HCT116 (cell line): ENCODE measurements around the gene AKR1A1. TPM values are rescaled to one million over a fixed set of nuclear protein-coding genes. Genes with fewer than 3 reads are reported as not detected.

Experiments
- ATAC-seq: fragments of 200-7000 bp; cut with Tn5 transposase; 2 replicates; pipeline ENCODE4 v1.9.1; 2020; ENCODE audit warnings: mild to moderate bottlenecking, moderate library complexity
- BruUV-seq: library from RNA; stranded (reverse); fragments of 400-500 nt; replicated peaks from 2 replicates; lab custom pipeline; 2021; lab: Mats Ljungman, UMichigan
- CTCF ChIA-PET: fragments of 300-600 bp; sonication (Branson Sonifier 250); formaldehyde crosslinking; loops from one replicate; lab custom pipeline; 2021; ENCODE audit warnings: antibody characterized with exemption; lab: Charles Lee
- POLR2A ChIA-PET: fragments of 300-600, 350-600 bp; sonication (Branson Sonifier 250); formaldehyde crosslinking; loops from one replicate; lab custom pipeline; 2021; ENCODE audit warnings: antibody characterized with exemption; lab: Charles Lee
- RAD21 ChIA-PET, 2 experiments: fragments of 300-600 bp; sonication (Branson Sonifier 250); formaldehyde crosslinking; loops; one replicate each; lab custom pipeline; 2023; ENCODE audit warnings: low total read pairs in 2 of 2; ENCODE audit not compliant: uncharacterized antibody in 2 of 2, unreplicated experiment in 2 of 2, low non-redundant PET in 1 of 2; lab: Charles Lee
- DNase-seq: peaks from one replicate; pipeline ENCODE4 v3.0.0-alpha.2; 2010; ENCODE audit warnings: low read depth, low spot score
- H2AFZ ChIP-seq: fragments of 200-600 bp; shearing (Covaris generic), sonication (generic); 2 replicates; pipeline ENCODE4 v1.6.1; 2017; ENCODE audit warnings: low read depth, mixed run types, mixed read lengths, antibody characterized with exemption, low read length; ENCODE audit not compliant: poor library complexity, severe bottlenecking
- H3K27ac ChIP-seq: 2 replicates; pipeline ENCODE4 v1.5.1; 2012; ENCODE audit warnings: low read depth, low read length
- H3K27me3 ChIP-seq: fragments of 200-600 bp; sonication (generic); 2 replicates; pipeline ENCODE4 v1.6.1; 2016; ENCODE audit warnings: mixed run types, low read length, mixed read lengths; ENCODE audit not compliant: insufficient read depth
- H3K36me3 ChIP-seq, 2 experiments: fragments of 200-500 bp in 1 of 2; fragments of 200-600 bp in 1 of 2; sonication (Bioruptor generic) in 1 of 2; sonication (generic) in 1 of 2; 2 replicates each; pipeline versions ENCODE4 v1.5.1 to v1.6.1; 2014 to 2016; ENCODE audit warnings: low read length in 2 of 2, inconsistent platforms in 1 of 2, mixed read lengths in 1 of 2, mixed run types in 1 of 2; ENCODE audit not compliant: insufficient read depth in 2 of 2, control insufficient read depth in 1 of 2
- H3K4me1 ChIP-seq, 2 experiments: fragments of 200-600 bp in 1 of 2; sonication (generic) in 1 of 2; 2 replicates each; pipeline versions ENCODE4 v1.5.1 to v1.6.1; 2012 to 2017; ENCODE audit warnings: low read length in 2 of 2, inconsistent platforms in 1 of 2, mild to moderate bottlenecking in 1 of 2, mixed read lengths in 1 of 2, mixed run types in 1 of 2, moderate library complexity in 1 of 2; ENCODE audit not compliant: insufficient read depth in 2 of 2, control insufficient read depth in 1 of 2
- H3K4me2 ChIP-seq: fragments of 200-600 bp; sonication (generic); 2 replicates; pipeline ENCODE4 v1.6.1; 2017; ENCODE audit warnings: mixed run types, low read length, mixed read lengths
- H3K4me3 ChIP-seq, 2 experiments: fragments of 200-600 bp in 1 of 2; sonication (generic) in 1 of 2; replicated peaks in 1 of 2; 2 replicates each; pipeline ENCODE4 v1.5.1; 2011 to 2016; ENCODE audit warnings: low read length in 2 of 2, control low read depth in 1 of 2, low read depth in 1 of 2, mild to moderate bottlenecking in 1 of 2, mixed read lengths in 1 of 2, mixed run types in 1 of 2
- H3K79me2 ChIP-seq: fragments of 200-600 bp; sonication (generic); 2 replicates; pipeline ENCODE4 v1.6.1; 2017; ENCODE audit warnings: mild to moderate bottlenecking, mixed run types, low read length, moderate library complexity, mixed read lengths; ENCODE audit not compliant: insufficient read depth
- H3K9ac ChIP-seq: fragments of 200-600 bp; sonication (generic); 2 replicates; pipeline ENCODE4 v1.6.1; 2016; ENCODE audit warnings: low read length, mixed read lengths
- H3K9me2 ChIP-seq: fragments of 200-600 bp; sonication (generic), shearing (Covaris generic); 2 replicates; pipeline ENCODE4 v1.6.1; 2017; ENCODE audit warnings: mixed run types, mild to moderate bottlenecking, moderate library complexity; ENCODE audit not compliant: insufficient read depth
- H3K9me3 ChIP-seq, 2 experiments: fragments of 200-500 bp in 1 of 2; fragments of 200-600 bp in 1 of 2; sonication (Bioruptor generic) in 1 of 2; sonication (generic) in 1 of 2; 2 replicates each; pipeline ENCODE4 v1.6.1; 2014 to 2017; ENCODE audit warnings: low read length in 2 of 2, mixed read lengths in 2 of 2, inconsistent platforms in 1 of 2, low read depth in 1 of 2, mild to moderate bottlenecking in 1 of 2, mixed run types in 1 of 2, moderate library complexity in 1 of 2; ENCODE audit not compliant: control insufficient read depth in 1 of 2, insufficient read depth in 1 of 2
- H4K20me1 ChIP-seq: fragments of 200-600 bp; sonication (generic), shearing (Covaris generic); 2 replicates; pipeline ENCODE4 v1.6.1; 2017; ENCODE audit warnings: mixed run types, mild to moderate bottlenecking, moderate library complexity; ENCODE audit not compliant: insufficient read depth
- CBX3 ChIP-seq: IDR thresholded peaks from 2 replicates; pipeline ENCODE4 v1.6.1; 2012; ENCODE audit warnings: low read depth
- CEBPB ChIP-seq: IDR thresholded peaks from 2 replicates; pipeline ENCODE4 v1.6.1; 2012; ENCODE audit warnings: low read depth
- EGR1 ChIP-seq: IDR thresholded peaks from 2 replicates; pipeline ENCODE4 v1.6.1; 2012; ENCODE audit warnings: low read depth
- ELF1 ChIP-seq: IDR thresholded peaks from 2 replicates; pipeline ENCODE4 v1.6.1; 2012; ENCODE audit warnings: low read depth, borderline replicate concordance
- FOSL1 ChIP-seq: IDR thresholded peaks from 2 replicates; pipeline ENCODE4 v1.6.1; 2012; ENCODE audit warnings: low read depth
- POLR2AphosphoS5 ChIP-seq: IDR thresholded peaks from 2 replicates; pipeline ENCODE4 v1.6.1; 2011; ENCODE audit warnings: mild to moderate bottlenecking, low read depth, low read length, moderate library complexity
- intact Hi-C: fragments of 100-400 bp; cut with micrococcal nuclease; formaldehyde crosslinking; loops from 2 replicates; pipeline ENCODE4 v1.10.0; 2022
- total RNA-seq: library from RNA; stranded (reverse); gene quantifications from one replicate; pipeline ENCODE4 v1.2.1, GENCODE V29; 2021; ENCODE audit not compliant: unreplicated experiment
- TF ChIP-seq, protein P1 (sequence below): IDR thresholded peaks from 2 replicates; pipeline ENCODE4 v1.6.1; 2012; ENCODE audit warnings: low read depth

Gene AKR1A1
- total RNA-seq, 1 experiment from 2014 or later: 199 TPM

- no peak for TF ChIP-seq EGR1
- no TSS peak for BruUV-seq
- intact Hi-C loops: loop anchor here (5.0 kb wide), 1 partner anchor 676 kb away; the partner anchor contains the start of genes P3R3URF and TSPAN1
- Histone ChIP-seq H3K36me3 (no peaks in the 10 kb centered on the region), H2AFZ (no peak overlapping the region), H3K4me2 (peak overlapping the region; percentile 94), H3K9me3 (no peaks in the 10 kb centered on the region), H3K4me1 (peaks cover 2 to 18% of the 10 kb centered on the region in 2 experiments; a peak in 3 of 4 replicates), H3K4me3 (peak overlapping the region; percentile 68 to 92; a peak in 3 of 4 replicates), H3K27me3 (no peaks in the 10 kb centered on the region), H4K20me1 (no peaks in the 10 kb centered on the region), H3K9me2 (no peaks in the 10 kb centered on the region), H3K9ac (no peak overlapping the region), H3K27ac (no peak overlapping the region), H3K79me2 (peaks cover 21% of the 10 kb centered on the region)
- ChIA-PET POLR2A (interaction anchor here (1.3 to 3.3 kb wide), 4 partner anchors 20 to 780 kb away, joined by 3 to 44 read pairs (median 10); partner anchors contain the start of genes MUTYH, PRDX1 and TOE1), CTCF (no interaction called here), RAD21 (interaction anchor here in 1 of 2 experiments (1.2 kb wide), 1 partner anchor 21 kb away, joined by 3 read pairs; the partner anchor contains the start of gene PRDX1)
- DNase-seq: no peak
- no peak for ATAC-seq
These were observed 49.1 kb upstream of the AKR1A1 start for GRCh38 chr1:45501505-45501859.

DNA sequence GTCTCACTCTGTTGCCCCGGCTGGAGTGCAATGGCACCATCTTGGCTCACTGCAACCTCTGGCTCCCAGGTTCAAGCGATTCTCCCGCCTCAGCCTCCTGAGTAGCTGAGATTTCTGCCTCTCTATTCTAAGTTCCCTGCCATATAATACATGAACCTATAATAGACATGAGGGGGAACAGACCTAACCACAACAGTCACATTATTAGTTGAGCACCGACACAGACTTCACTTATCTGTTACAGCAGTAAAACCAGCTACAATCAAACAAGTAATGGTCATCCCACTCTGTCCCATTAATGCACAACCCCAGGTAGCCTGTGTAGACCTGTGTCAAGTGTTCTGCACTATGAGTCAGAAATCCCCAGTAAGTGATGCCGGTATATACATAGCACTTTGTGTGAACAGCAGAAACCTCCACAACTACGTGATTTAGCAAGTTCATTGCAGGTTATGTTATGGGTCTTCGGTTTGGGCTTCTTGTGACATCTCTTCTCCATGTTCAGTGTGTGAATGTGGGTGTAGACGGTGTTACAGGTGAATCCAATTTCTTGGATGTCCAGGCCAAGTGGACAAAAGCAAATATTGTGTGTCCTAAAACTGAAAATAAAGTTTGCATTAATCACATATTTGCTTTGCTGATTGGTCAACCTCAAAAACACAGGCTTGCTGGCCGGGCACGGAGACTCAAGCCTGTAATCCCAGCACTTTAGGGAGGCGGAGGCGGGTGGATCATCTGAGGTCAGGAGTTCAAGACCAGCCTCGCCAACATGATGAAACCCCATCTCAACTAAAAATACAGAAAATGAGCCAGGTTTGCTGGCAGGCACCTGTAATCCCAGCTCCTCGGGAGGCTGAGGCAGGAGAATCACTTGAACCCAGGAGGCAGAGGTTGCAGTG, 46.9 kb upstream of the AKR1A1 start:
- no peak overlapping the region for H3K4me3 ChIP-seq
- H3K79me2 ChIP-seq: peaks cover 21% of the 10 kb centered on the region
- H3K27me3 ChIP-seq: no peaks in the 10 kb centered on the region
- H3K4me1 ChIP-seq: peaks cover 2 to 18% of the 10 kb centered on the region in 2 experiments; a peak in 3 of 4 replicates
- intact Hi-C loops: loop anchor here (5.0 kb wide), 1 partner anchor 674 kb away; the partner anchor contains the start of genes P3R3URF and TSPAN1
- no peaks in the 10 kb centered on the region for H3K9me3 ChIP-seq
- no peak overlapping the region for H3K9ac ChIP-seq
- ChIA-PET POLR2A (no interaction called here), RAD21 (no interaction called here), CTCF (no interaction called here)
- H3K36me3 ChIP-seq: 0 out of 4 replicates have a peak, but pooled peaks cover 0 to 2% of the 10 kb centered on the region in 2 experiments
- BruUV-seq: no TSS peak
- no peaks in the 10 kb centered on the region for H3K9me2 ChIP-seq
- ATAC-seq (no peak), DNase-seq (no peak)
- no peaks in the 10 kb centered on the region for H4K20me1 ChIP-seq
- H3K27ac ChIP-seq: no peak overlapping the region
- H2AFZ ChIP-seq: no peak overlapping the region
- no peak overlapping the region for H3K4me2 ChIP-seq
- no peak for TF ChIP-seq POLR2AphosphoS5
- TF ChIP-seq CBX3: no peak
- no peak for TF ChIP-seq CEBPB
- TF ChIP-seq FOSL1: no peak
- TF ChIP-seq, protein P1, sequence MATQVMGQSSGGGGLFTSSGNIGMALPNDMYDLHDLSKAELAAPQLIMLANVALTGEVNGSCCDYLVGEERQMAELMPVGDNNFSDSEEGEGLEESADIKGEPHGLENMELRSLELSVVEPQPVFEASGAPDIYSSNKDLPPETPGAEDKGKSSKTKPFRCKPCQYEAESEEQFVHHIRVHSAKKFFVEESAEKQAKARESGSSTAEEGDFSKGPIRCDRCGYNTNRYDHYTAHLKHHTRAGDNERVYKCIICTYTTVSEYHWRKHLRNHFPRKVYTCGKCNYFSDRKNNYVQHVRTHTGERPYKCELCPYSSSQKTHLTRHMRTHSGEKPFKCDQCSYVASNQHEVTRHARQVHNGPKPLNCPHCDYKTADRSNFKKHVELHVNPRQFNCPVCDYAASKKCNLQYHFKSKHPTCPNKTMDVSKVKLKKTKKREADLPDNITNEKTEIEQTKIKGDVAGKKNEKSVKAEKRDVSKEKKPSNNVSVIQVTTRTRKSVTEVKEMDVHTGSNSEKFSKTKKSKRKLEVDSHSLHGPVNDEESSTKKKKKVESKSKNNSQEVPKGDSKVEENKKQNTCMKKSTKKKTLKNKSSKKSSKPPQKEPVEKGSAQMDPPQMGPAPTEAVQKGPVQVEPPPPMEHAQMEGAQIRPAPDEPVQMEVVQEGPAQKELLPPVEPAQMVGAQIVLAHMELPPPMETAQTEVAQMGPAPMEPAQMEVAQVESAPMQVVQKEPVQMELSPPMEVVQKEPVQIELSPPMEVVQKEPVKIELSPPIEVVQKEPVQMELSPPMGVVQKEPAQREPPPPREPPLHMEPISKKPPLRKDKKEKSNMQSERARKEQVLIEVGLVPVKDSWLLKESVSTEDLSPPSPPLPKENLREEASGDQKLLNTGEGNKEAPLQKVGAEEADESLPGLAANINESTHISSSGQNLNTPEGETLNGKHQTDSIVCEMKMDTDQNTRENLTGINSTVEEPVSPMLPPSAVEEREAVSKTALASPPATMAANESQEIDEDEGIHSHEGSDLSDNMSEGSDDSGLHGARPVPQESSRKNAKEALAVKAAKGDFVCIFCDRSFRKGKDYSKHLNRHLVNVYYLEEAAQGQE: no peak
- no peak for TF ChIP-seq ELF1
